A673 (cell line): Measurements from ENCODE around the gene NADK2. TPM values are rescaled to one million over a fixed set of nuclear protein-coding genes. Genes with fewer than 3 reads are reported as not detected.

ENCODE experiments used
- BruUV-seq: library from RNA; stranded (reverse); fragments of 400-500 nt; replicated peaks from 2 replicates; lab custom pipeline; 2021; lab: Mats Ljungman, UMichigan
- CTCF ChIA-PET: fragments of 300-600 bp; sonication (Branson Sonifier 250); formaldehyde crosslinking; loops from one replicate; lab custom pipeline; 2022; ENCODE audit warnings: antibody characterized with exemption; lab: Charles Lee
- POLR2A ChIA-PET: fragments of 300-600 bp; sonication (Branson Sonifier 250); formaldehyde crosslinking; loops from one replicate; lab custom pipeline; 2022; ENCODE audit warnings: antibody characterized with exemption; ENCODE audit not compliant: low non-redundant PET; lab: Charles Lee
- DNase-seq: peaks from one replicate; pipeline ENCODE4 v3.0.0-alpha.2; 2015; ENCODE audit warnings: low spot score
- H3K27ac ChIP-seq: fragments of 200-600 bp; sonication (generic); 2 replicates; pipeline ENCODE4 v1.5.1; 2016; ENCODE audit warnings: mixed run types, low read depth, mild to moderate bottlenecking, mixed read lengths, antibody characterized with exemption, low read length; ENCODE audit not compliant: poor library complexity, severe bottlenecking
- H3K27me3 ChIP-seq: fragments of 200-600 bp; sonication (generic); replicated peaks from 2 replicates; pipeline ENCODE4 v1.6.1; 2017; ENCODE audit warnings: mixed run types, low read depth, mild to moderate bottlenecking, mixed read lengths, antibody characterized with exemption, low read length; ENCODE audit not compliant: insufficient read depth, poor library complexity
- H3K36me3 ChIP-seq: fragments of 200-600 bp; sonication (generic); 2 replicates; pipeline ENCODE4 v1.6.1; 2016; ENCODE audit warnings: mixed run types, mild to moderate bottlenecking, mixed read lengths, antibody characterized with exemption, low read length; ENCODE audit not compliant: insufficient read depth, poor library complexity, severe bottlenecking
- H3K4me1 ChIP-seq: fragments of 200-600 bp; sonication (generic); 2 replicates; pipeline ENCODE4 v1.6.1; 2017; ENCODE audit warnings: mixed run types, mild to moderate bottlenecking, mixed read lengths, antibody characterized with exemption, low read length; ENCODE audit not compliant: insufficient read depth, poor library complexity, severe bottlenecking
- H3K4me3 ChIP-seq: fragments of 200-600 bp; sonication (generic); 2 replicates; pipeline ENCODE4 v1.5.1; 2016; ENCODE audit warnings: low read depth, mixed run types, mild to moderate bottlenecking, mixed read lengths, low read length; ENCODE audit not compliant: poor library complexity, severe bottlenecking
- H3K9me3 ChIP-seq: fragments of 200-600 bp; sonication (generic); 2 replicates; pipeline ENCODE4 v1.6.1; 2016; ENCODE audit warnings: mixed run types, low read depth, mild to moderate bottlenecking, mixed read lengths, antibody characterized with exemption, low read length; ENCODE audit not compliant: poor library complexity, severe bottlenecking
- EZH2 ChIP-seq: fragments of 200-600 bp; sonication (generic); IDR thresholded peaks from 2 replicates; pipeline ENCODE4 v1.6.1; 2017; ENCODE audit warnings: borderline replicate concordance, low read depth, mild to moderate bottlenecking, mixed read lengths, antibody characterized with exemption, low read length; ENCODE audit not compliant: poor library complexity, severe bottlenecking
- intact Hi-C: fragments of 100-400 bp; cut with micrococcal nuclease; formaldehyde crosslinking; loops from one replicate; pipeline ENCODE4 v1.10.0; 2022; ENCODE audit not compliant: unreplicated experiment
- microRNA-seq: library from miRNA; unstranded; fragments of <30 nt; microRNA quantifications from one replicate; pipeline ENCODE4 v1.2.0, GENCODE V29; 2021
- total RNA-seq: library from RNA; stranded (reverse); gene quantifications from 2 replicates; pipeline ENCODE4 v1.2.3, GENCODE V29; 2021
- TF ChIP-seq, protein P1 (sequence below): fragments of 300-800, 200-600 bp; sonication (generic); conservative IDR thresholded peaks from 2 replicates; pipeline ENCODE4 v1.5.1; 2017; ENCODE audit warnings: low read depth, mild to moderate bottlenecking, antibody characterized with exemption, low read length, moderate library complexity, mixed read lengths

NADK2 gene
- total RNA-seq, 1 experiment from 2014 or later = 31.6 TPM

DNA sequence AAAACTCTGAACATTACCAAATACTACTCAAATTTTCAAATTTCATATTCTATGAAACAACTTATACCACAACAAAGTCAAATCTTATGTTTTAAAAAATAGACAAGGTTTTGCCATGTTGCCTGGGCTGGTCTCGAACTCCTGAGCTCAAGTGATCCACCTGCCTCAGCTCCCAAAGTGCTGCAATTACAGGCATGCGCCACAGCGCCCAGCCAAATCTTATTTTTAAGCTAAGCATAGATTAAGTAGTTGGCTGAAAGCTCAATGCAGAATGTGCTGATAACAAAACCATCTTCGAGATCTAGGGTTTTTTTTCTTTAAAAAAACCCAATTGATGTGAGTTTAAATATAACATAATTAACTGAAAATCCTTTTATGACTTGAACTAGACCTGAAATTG, 96.4 kb downstream of the NADK2 start:
- intact Hi-C loops = no loop called here
- BruUV-seq = no TSS peak
- Histone ChIP-seq H3K36me3 (no peaks in the 10 kb centered on the region), H3K4me1 (peaks cover 6% of the 10 kb centered on the region), H3K4me3 (no peak overlapping the region), H3K9me3 (no peaks in the 10 kb centered on the region), H3K27ac (no peak overlapping the region), H3K27me3 (no peaks in the 10 kb centered on the region)
- no peak for TF ChIP-seq EZH2
- TF ChIP-seq, protein P1, sequence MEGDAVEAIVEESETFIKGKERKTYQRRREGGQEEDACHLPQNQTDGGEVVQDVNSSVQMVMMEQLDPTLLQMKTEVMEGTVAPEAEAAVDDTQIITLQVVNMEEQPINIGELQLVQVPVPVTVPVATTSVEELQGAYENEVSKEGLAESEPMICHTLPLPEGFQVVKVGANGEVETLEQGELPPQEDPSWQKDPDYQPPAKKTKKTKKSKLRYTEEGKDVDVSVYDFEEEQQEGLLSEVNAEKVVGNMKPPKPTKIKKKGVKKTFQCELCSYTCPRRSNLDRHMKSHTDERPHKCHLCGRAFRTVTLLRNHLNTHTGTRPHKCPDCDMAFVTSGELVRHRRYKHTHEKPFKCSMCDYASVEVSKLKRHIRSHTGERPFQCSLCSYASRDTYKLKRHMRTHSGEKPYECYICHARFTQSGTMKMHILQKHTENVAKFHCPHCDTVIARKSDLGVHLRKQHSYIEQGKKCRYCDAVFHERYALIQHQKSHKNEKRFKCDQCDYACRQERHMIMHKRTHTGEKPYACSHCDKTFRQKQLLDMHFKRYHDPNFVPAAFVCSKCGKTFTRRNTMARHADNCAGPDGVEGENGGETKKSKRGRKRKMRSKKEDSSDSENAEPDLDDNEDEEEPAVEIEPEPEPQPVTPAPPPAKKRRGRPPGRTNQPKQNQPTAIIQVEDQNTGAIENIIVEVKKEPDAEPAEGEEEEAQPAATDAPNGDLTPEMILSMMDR = no peak
- CTCF ChIA-PET = no interaction called here
- no peak for DNase-seq
- POLR2A ChIA-PET = no interaction called here

Small RNA genes within 50 kb of the gene (microRNA-seq; reads per million reads assigned to microRNA genes)
- 14.8 reads per million, percentile 38 among the genes with 10 or more reads in this experiment for gene MIR580

Other genes with a start within 250 kb of the NADK2 start
- 528 and 529 TPM in 2 replicates for gene UGT3A2, start 175.0 kb downstream of the NADK2 start, total RNA-seq
- gene LMBRD2, start 90.0 kb downstream of the NADK2 start, total RNA-seq = 6.4 and 8.4 TPM in 2 replicates
- 133 and 154 TPM in 2 replicates for gene SKP2, start 89.8 kb downstream of the NADK2 start, total RNA-seq
- gene RANBP3L, start 60.0 kb upstream of the NADK2 start, total RNA-seq = not detected in 2 replicates